ENCODE measurements around the gene ZNF740.
"Not testable (repeated sequence)": the region's sequence is repeated elsewhere in the genome, so short reads cannot be mapped to it uniquely, and the experiment has no call there.

- TF ChIP-seq POLR2A, POLR2AphosphoS5 (IDR thresholded peaks at IDR 0.05; ENCODE audit: low read depth, low read length): not testable (repeated sequence)
Measured at GRCh38 chr12:53202316-53202715, 21.8 kb downstream of the ZNF740 start.

Data from GM12892 (cell line).